Inflammatory macrophage treated with lipopolysaccharide for 1 hour (primary cell): Measurements from ENCODE around the gene ZNF232.
A peak's percentile ranks its signal among the peaks of the same experiment; 100 is the strongest.
"Not testable (repeated sequence)": the region's sequence is repeated elsewhere in the genome, so short reads cannot be mapped to it uniquely, and the experiment has no call there.

Experiments used
- DNase-seq, 2 donors: peaks; one replicate each; pipeline ENCODE4 v3.0.0-alpha.2; 2020 to 2022

The ZNF232 gene

GRCh38 chr17:5092218-5093010 lies 19.3 kb downstream of the ZNF232 start:
- no peak for DNase-seq

DNA sequence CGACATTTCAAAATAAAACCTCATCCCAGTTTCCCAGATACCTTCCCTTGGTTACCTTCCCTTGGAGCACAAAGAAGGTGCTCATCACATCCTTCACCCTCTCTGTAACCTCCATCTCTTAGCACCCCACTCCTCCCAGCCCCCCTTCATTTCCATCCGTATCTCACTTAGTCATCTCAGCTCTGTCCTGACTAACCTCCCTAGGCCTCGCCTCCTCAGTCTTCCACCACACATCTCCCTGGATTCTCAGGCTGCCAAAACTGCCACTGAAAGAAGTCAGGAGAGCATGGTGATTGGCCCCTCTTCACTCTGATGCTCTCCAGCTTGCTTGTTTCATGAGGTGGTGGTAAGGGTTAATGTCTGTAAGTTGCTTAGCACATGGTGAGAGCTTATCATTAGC lies 31.1 kb downstream of the ZNF232 start:
- no peak for DNase-seq

DNA sequence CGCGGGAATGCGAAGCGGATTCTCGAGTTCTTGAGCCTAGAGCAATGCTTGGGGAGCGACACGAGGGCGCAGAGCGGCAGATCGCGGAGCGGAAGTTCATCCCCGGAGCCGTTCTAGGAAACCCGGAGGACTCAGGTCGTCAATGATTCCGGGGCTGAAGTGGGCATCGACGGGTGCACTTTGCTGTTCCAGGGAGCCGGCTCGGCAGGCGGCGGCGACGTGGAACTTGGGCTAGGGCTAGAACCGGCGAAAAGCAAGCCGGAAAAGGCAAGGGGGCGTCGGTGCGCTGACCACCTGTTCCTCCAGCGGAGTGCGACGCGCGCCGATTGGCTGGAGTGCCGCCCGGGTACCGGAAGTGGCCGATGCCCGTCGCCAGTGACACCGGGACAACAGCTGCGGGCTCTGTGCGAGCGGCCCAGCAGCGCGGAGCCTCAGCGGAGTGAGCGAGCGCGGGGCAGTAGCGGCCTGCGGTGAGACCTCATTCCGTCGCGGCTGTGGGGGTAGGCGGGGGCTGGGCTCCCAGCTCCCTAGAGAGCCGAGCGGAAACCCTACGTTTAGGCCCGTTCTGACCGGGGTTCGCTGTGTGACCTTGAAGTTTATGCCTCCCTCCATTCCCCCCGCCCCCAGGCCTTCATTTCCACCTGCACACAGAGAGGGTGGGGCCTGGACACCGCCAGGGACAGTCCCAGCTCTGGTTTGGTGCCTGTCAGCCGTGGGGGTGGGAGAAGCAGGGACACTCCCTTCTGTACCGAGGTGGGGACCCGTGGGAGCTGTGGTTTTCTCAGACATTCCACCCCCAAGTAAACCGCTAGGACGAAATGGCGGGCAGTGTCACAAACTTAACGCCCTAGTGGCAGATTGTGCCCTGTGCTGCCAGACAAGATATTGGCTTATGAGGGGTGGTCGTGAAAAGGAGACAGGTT lies 33.3 kb downstream of the ZNF232 start, which contains the start of gene ZFP3:
Gene ZFP3, plus strand, starts transcription at position 362 of the 923 bp plus-strand sequence. CDS start 13,038 bp downstream, outside the sequence.
- peak; percentile 76 to 78 for DNase-seq

DNA sequence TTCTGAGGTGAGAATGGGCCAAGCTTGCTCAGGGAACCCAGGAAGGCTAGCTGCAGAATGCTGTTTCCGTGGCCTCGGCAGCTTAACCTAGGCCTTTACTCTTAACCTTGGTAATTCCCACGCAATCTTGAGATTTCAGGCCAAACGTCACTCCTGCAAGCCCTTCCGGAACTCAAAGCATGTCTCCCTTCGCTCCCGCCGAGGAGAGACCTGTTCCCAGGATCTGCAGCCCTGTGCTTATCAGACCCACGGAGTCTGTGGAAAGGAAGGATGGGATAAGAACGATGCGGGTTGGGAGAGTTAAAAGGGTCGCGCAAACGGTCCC lies 33.9 kb downstream of the ZNF232 start:
- no peak for DNase-seq

DNA sequence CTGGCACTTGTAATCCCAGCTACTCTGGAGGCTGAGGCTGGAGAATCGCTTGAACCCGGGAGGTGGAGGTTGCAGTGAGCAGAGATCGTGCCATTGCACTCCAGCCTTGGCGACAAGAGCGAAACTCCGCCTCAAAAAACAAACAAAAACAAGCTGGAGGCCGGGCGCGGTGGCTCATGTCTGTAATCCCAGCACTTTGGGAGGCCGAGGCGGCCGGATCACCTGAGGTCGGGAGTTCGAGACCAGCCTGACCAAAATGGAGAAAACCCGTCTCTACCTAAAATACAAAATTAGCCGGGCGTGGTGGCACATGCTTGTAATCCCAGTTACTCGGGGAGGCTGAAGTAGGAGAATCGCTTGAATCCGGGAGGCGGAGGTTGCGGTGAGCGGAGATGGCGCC lies 34.4 kb downstream of the ZNF232 start:
- DNase-seq: not testable (repeated sequence)

DNA sequence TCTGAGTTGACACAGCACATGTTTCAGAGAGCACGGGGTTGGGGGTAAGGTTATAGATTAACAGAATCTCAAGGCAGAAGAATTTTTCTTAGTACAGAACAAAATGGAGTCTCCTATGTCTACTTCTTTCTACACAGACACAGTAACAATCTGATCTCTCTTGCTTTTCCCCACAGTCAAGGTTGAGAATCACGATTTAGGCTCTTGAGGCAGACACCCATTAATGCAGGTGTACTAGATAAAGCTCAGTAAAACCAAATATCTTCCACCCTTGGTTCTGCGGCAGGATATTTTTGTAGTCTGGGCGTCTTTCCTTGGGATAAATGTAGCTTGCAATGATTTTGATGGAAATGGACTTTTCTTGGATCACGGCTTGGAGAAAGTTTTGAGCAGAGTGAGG lies 36.2 kb downstream of the ZNF232 start:
- DNase-seq: not testable (repeated sequence)

GRCh38 chr17:5069724-5070123 lies 42.0 kb downstream of the ZNF232 start:
- no peak for DNase-seq

- no peak for DNase-seq
Measured at GRCh38 chr17:5068236-5068635, 43.4 kb downstream of the ZNF232 start.

DNA sequence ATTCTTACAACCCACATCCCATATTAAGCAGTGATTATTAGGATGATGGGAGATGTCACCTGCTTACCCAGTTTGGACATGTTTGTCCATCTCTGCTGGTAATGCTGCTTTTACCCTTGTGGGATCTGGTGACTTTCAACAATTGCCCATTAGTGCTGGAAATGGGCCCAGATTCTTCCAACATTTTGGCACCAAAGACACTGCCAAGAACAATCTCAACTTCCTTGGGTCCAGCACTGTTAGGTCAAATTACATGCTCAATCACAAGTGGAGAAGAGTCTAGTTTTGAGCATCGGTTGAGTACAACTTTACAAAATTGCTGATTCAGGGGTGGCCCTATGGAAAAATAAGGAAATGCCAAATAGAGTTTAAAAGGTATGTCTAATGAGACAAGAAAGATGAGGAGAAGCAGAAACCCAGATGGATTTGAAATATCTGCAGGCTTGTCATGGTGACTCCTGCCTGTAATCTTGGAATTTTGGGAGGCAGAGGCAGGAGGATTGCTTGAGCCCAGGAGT lies 46.4 kb downstream of the ZNF232 start:
- no peak for DNase-seq
